Mucosa of descending colon (tissue), 3 donors: ENCODE results near the gene ACACB. TPM values are rescaled to one million over a fixed set of nuclear protein-coding genes. Genes with fewer than 3 reads are reported as not detected.

Experiments used
- ATAC-seq: fragments of 200-7000 bp; cut with Tn5 transposase; one replicate; pipeline ENCODE4 v1.9.1; 2020; ENCODE audit warnings: mild to moderate bottlenecking, moderate library complexity
- DNase-seq, 3 donors: peaks; one replicate each; pipeline ENCODE4 v3.0.0-alpha.2; 2020
- H3K36me3 ChIP-seq: fragments of 200-600 bp; one replicate; pipeline ENCODE4 v1.8.0; 2021; ENCODE audit warnings: low read depth, mild to moderate bottlenecking
- H3K4me1 ChIP-seq: fragments of 200-600 bp; one replicate; pipeline ENCODE4 v1.8.0; 2021; ENCODE audit warnings: low read depth, mild to moderate bottlenecking
- H3K4me3 ChIP-seq: fragments of 200-600 bp; one replicate; pipeline ENCODE4 v1.8.0; 2021; ENCODE audit warnings: mild to moderate bottlenecking
- H3K9me3 ChIP-seq: fragments of 200-600 bp; one replicate; pipeline ENCODE4 v1.8.0; 2021; ENCODE audit warnings: mild to moderate bottlenecking
- CTCF ChIP-seq: fragments of 200-600 bp; IDR thresholded peaks from one replicate; pipeline ENCODE4 v1.8.0; 2022; ENCODE audit warnings: antibody characterized with exemption, mild to moderate bottlenecking
- intact Hi-C, 2 donors: fragments of 100-400 bp; cut with DNase I in 1 of 2; cut with micrococcal nuclease in 1 of 2; formaldehyde crosslinking; loops; one replicate each; pipeline versions ENCODE4 v1.11.0 to v1.11.1; 2022; cut with DNase I, micrococcal nuclease
- total RNA-seq, 3 donors: library from RNA; stranded (reverse); fragmentation: NEBNext Ultra II Directional in 2 of 3; extraction: Animal tissue kit (Norgen Biotek cat#: 25700) in 2 of 3; gene quantifications; one replicate each; pipeline versions ENCODE4 v1.2.1 to v1.2.4, GENCODE V29; 2021 to 2023
- donor health status: DM: no; HTN: no; CAD: no; lungs with moderate emphysema.
- donor health status: DM: no; HTN: no; CAD: no.
- donor health status: DM: no; HTN: yes; CAD: no.

The ACACB gene
- total RNA-seq, 3 donors from 2014 or later: 54.4 to 155 (median 66.3) TPM

GRCh38 chr12:109178532-109178931 lies 62.1 kb downstream of the ACACB start:
- H3K36me3 ChIP-seq: no peaks in the 10 kb centered on the region
- no peak for TF ChIP-seq CTCF
- ATAC-seq: no peak

GRCh38 chr12:109179927-109180326 lies 63.5 kb downstream of the ACACB start:
- intact Hi-C loops: no loop called here
- ATAC-seq (no peak), DNase-seq (no peak)
- H3K36me3 ChIP-seq: no peaks in the 10 kb centered on the region
- no peaks in the 10 kb centered on the region for H3K9me3 ChIP-seq
- TF ChIP-seq CTCF: no peak
- no peaks in the 10 kb centered on the region for H3K4me1 ChIP-seq
- no peak overlapping the region for H3K4me3 ChIP-seq

More at GRCh38 chr12:109178532-109178931, 62.1 kb downstream of the ACACB start:
- Histone ChIP-seq H3K9me3 (no peaks in the 10 kb centered on the region), H3K4me1 (no peaks in the 10 kb centered on the region), H3K4me3 (no peak overlapping the region)
- DNase-seq: no peak
- intact Hi-C loops: no loop called here

DNA sequence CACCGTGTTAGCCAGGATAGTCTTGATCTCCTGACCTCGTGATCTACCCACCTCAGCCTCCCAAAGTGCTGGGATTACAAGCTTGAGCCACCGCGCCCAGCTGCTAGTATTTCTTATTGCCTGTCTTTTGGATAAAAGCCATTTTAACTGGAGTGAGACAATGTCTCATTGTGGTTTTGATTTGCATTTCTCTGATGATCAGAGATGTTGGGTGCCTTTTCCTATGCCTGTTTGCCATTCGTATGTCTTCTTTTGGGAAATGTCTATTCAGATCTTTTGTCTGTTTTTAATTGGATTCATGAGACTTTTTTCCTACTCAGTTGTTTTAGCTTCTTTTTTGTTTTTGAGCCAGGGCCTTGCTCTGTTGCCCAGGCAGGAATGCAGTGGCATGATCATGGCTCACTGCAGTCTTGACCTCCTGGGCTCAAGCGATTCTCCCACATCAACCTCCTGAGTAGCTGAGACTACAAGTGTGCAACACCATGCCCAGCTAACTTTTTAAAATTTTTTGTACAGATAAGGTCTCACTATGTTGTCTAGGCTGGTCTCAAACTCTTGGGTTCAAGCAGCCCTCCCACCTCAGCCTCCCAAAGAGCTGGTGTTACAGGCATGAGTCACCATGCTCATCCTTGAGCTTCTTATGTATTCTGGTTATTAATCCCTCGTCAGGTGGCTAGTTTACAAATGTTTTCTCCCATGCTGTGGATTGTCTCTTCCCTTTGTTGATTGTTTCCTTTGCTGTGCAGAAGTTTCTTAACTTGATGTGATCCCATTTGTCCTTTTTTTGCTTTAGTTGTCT lies 65.9 kb downstream of the ACACB start:
- no peak for ATAC-seq
- H3K4me3 ChIP-seq: no peak overlapping the region
- H3K4me1 ChIP-seq: no peaks in the 10 kb centered on the region
- H3K9me3 ChIP-seq: no peaks in the 10 kb centered on the region
- H3K36me3 ChIP-seq: no peaks in the 10 kb centered on the region
- DNase-seq: no peak
- no peak for TF ChIP-seq CTCF
- intact Hi-C loops: no loop called here

- ATAC-seq (no peak), DNase-seq (no peak)
- H3K4me1 ChIP-seq: no peaks in the 10 kb centered on the region
- H3K4me3 ChIP-seq: no peak overlapping the region
- intact Hi-C loops: no loop called here
- no peak for TF ChIP-seq CTCF
- H3K9me3 ChIP-seq: no peaks in the 10 kb centered on the region
- no peaks in the 10 kb centered on the region for H3K36me3 ChIP-seq
Observed at GRCh38 chr12:109185441-109185840, 69.1 kb downstream of the ACACB start.

DNA sequence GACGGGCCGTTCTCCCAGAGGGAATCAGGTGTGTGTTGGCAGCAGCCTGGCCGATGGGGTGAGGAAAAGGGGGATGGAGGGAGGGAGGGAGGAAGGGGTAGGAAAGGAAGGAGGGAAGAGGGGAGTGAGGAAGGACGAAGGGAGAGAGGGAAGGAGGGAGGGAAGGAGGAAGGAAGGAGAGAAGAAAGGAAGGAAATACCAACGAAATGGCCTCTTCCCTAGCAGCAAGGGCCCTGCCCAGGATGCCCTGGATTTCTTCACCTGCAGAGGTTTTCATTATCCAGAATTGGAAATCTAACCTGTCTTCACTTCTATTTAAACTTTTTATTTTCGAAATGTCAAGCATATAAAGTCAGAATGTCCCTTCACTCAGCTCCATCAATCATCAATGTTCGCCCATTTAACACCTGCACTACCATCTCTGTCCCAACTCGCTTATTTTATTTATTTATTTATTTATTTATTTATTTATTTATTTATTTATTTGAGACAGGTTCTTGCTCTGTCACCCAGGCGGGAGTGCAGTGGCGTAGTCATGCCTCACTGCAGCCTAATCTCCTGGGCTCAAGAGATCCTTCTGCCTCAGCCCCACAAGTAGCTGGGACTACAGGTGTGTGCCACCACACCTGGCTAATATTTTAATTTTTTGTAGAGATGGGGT lies 70.7 kb downstream of the ACACB start:
- intact Hi-C loops: no loop called here
- Histone ChIP-seq H3K36me3 (no peaks in the 10 kb centered on the region), H3K4me1 (no peaks in the 10 kb centered on the region), H3K9me3 (no peaks in the 10 kb centered on the region), H3K4me3 (no peak overlapping the region)
- no peak for TF ChIP-seq CTCF
- ATAC-seq (no peak), DNase-seq (no peak)
